Peyer's patch (tissue), 4 donors: Measurements from ENCODE around the gene PBX1.

Experiments
- CTCF ChIP-seq, 6 experiments: fragments of 450-650 bp in 4 of 6; fragments of 200-600 bp in 2 of 6; sonication (generic) in 1 of 6; IDR thresholded peaks; one replicate each; pipeline ENCODE4 v1.5.1; 2017 to 2019; ENCODE audit warnings: antibody characterized with exemption in 6 of 6, mild to moderate bottlenecking in 3 of 6, moderate library complexity in 1 of 6
- POLR2A ChIP-seq, 2 donors: fragments of 450-650 bp; IDR thresholded peaks; one replicate each; pipeline ENCODE4 v1.5.1; 2017; ENCODE audit warnings: antibody characterized with exemption in 2 of 2, mild to moderate bottlenecking in 2 of 2, moderate library complexity in 2 of 2

- TF ChIP-seq CTCF (IDR thresholded peaks at IDR 0.05) (no peak), POLR2A (IDR thresholded peaks at IDR 0.05) (no peak)
Measured at GRCh38 chr1:164644774-164645644, 86.0 kb downstream of the PBX1 start.
